HFF-Myc (cell line): ENCODE data around the gene IFT43.

Source experiments
- DNase-seq: peaks from one replicate; pipeline ENCODE4 v3.0.0-alpha.2; 2011; ENCODE audit warnings: low read depth; ENCODE audit errors: extremely low read depth
- H3K4me3 ChIP-seq: replicated peaks from 2 replicates; pipeline ENCODE4 v1.5.1; 2011; ENCODE audit warnings: low read depth, mild to moderate bottlenecking, control low read depth, low read length
- CTCF ChIP-seq: IDR thresholded peaks from 2 replicates; pipeline ENCODE4 v1.5.1; 2012; ENCODE audit warnings: mild to moderate bottlenecking, low read depth, low read length, control low read depth; ENCODE audit errors: missing control alignments

IFT43 gene

DNA sequence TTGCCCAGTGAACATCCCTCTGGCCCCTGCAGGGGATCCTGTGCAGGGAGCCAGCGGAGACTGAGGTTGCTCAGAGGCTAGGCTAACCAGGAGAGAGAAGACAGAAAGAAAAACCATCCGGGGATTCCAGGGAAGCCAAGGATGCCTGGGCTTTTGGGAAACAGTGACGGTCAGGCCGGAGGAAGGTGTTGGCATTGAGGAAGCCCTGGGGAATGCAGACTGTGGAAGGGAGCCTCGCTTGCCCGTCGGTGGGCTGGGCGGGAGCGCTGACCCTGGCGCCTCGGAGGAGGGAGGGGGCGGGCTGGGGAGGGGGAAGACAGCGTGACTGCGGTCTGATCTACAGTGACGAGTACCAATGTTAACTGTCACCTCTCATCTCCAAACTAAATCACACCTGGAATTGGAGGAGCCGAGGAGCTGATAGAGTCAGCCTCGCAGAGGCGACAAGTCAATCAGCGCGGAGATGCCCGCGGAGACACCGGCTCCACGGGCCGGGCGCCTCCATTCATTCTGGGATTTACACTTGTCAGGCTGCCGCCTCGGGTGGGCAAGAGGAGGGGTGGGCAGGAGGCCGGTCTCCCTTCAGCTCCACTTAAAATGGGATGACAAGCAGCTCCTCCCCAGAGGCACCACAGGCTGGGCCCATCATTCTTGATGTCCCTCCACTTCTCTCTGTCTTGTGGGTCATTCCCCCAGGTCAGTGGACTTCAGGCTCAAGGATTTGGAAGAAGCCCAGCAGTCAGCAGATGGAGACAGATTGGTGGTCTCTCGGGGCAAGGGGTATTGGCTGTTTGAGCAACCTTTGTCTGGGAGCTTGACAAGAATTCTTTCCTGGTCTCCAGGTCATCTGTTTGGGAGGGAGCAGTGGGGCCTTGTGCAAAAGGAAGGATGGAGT lies 145.8 kb downstream of the IFT43 start:
- no peak for TF ChIP-seq CTCF
- H3K4me3 ChIP-seq, result no peak overlapping the region
- no peak for DNase-seq

GRCh38 chr14:76133103-76133502 lies 147.5 kb downstream of the IFT43 start:
- no peak for TF ChIP-seq CTCF
- DNase-seq, result no peak
- no peak overlapping the region for H3K4me3 ChIP-seq
